HFF-Myc (cell line): Measurements from ENCODE around the gene BICDL1.

Source experiments
- DNase-seq: peaks from one replicate; pipeline ENCODE4 v3.0.0-alpha.2; 2011; ENCODE audit warnings: low read depth; ENCODE audit errors: extremely low read depth
- H3K4me3 ChIP-seq: replicated peaks from 2 replicates; pipeline ENCODE4 v1.5.1; 2011; ENCODE audit warnings: low read depth, mild to moderate bottlenecking, control low read depth, low read length
- TF ChIP-seq, protein P1 (sequence below): IDR thresholded peaks from 2 replicates; pipeline ENCODE4 v1.5.1; 2012; ENCODE audit warnings: mild to moderate bottlenecking, low read depth, low read length, control low read depth; ENCODE audit errors: missing control alignments

Gene BICDL1, protein sequence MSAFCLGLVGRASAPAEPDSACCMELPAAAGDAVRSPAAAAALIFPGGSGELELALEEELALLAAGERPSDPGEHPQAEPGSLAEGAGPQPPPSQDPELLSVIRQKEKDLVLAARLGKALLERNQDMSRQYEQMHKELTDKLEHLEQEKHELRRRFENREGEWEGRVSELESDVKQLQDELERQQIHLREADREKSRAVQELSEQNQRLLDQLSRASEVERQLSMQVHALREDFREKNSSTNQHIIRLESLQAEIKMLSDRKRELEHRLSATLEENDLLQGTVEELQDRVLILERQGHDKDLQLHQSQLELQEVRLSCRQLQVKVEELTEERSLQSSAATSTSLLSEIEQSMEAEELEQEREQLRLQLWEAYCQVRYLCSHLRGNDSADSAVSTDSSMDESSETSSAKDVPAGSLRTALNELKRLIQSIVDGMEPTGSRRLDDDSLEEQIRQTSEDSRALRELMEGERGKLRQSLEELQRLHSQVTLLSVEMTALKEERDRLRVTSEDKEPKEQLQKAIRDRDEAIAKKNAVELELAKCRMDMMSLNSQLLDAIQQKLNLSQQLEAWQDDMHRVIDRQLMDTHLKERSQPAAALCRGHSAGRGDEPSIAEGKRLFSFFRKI

DNA sequence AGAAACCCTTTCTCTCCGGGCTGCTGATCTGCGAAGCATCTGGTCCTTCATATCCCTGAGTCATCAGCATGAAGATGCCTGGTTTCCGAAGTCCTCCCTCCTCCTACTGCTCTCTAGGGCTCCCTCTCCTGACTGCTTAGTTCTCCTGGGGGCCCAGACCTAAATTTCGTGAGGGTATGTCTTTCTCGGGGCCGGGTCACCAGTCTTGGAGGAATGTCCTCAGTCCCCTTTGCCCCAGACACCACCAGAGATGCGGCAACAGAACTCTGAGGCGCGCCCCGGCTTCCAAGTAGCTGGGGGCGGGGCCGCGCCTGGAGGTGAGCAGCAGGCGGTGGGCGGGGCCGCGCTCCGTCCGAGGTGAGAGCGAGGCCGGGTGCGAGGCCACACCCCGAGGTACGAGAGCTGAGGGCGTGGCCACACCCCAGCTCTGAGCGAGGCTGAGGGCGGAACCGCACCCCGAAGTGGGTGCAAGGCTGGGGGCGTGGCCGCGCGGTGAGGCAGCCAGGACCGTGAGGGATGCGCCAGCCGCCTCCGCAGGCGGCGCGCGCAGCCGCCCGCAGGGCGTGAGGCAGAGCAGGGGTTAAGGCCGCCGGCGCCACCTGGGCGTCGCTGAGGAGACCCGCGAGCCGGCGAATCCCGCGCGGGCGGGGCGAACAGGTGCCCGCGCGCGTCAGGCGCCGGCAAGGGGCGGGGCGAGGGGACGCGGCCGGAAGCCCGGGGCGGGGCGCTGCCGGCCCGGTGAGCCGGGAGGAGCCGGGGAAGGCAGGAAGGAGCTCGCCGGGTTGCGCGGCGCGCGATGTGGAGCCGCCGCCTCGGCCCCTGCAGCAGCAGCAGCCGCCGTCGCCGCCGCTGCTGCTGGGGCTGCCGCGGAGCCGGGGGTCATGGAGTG lies at the start of gene BICDL1:
TSS of gene BICDL1 (plus strand) at position 765 of the 889 bp plus-strand sequence. CDS start 633 bp downstream, outside the sequence.
- peak; percentile 31 for DNase-seq
- TF ChIP-seq, protein P1, sequence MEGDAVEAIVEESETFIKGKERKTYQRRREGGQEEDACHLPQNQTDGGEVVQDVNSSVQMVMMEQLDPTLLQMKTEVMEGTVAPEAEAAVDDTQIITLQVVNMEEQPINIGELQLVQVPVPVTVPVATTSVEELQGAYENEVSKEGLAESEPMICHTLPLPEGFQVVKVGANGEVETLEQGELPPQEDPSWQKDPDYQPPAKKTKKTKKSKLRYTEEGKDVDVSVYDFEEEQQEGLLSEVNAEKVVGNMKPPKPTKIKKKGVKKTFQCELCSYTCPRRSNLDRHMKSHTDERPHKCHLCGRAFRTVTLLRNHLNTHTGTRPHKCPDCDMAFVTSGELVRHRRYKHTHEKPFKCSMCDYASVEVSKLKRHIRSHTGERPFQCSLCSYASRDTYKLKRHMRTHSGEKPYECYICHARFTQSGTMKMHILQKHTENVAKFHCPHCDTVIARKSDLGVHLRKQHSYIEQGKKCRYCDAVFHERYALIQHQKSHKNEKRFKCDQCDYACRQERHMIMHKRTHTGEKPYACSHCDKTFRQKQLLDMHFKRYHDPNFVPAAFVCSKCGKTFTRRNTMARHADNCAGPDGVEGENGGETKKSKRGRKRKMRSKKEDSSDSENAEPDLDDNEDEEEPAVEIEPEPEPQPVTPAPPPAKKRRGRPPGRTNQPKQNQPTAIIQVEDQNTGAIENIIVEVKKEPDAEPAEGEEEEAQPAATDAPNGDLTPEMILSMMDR, result peak; percentile 42
- peak within 1 kb of the TSS; percentile 41 for H3K4me3 ChIP-seq

- TF ChIP-seq, protein P1, result no peak
- H3K4me3 ChIP-seq, result no peak overlapping the region
- DNase-seq, result peak; percentile 36
Measured at GRCh38 chr12:119940897-119941296, 48.1 kb upstream of the BICDL1 start.

DNA sequence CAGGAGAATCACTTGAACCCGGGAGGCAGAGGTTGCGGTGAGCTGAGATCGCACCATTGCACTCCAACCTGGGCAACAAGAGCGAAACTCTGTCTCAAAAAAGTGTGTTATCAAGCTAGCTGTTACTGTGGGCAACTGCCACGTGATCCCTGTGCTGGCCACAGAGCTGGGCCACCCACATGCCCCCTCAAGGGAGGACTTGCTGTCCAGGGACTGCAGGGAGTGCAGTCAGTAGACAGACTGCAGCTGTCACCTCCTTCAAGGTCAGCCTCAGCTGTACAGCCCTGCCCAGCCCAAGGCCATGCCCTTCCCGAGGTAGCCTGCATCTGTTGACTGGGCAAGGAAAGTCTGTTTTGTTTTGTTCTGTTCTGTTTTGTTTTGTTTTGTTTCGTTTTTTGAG lies 46.6 kb upstream of the BICDL1 start:
- H3K4me3 ChIP-seq, result no peak overlapping the region
- no peak for DNase-seq
- TF ChIP-seq, protein P1, result no peak

- DNase-seq, result no peak
- no peak overlapping the region for H3K4me3 ChIP-seq
- TF ChIP-seq, protein P1, result no peak
Measured at GRCh38 chr12:119946213-119946612, 42.8 kb upstream of the BICDL1 start.

DNA sequence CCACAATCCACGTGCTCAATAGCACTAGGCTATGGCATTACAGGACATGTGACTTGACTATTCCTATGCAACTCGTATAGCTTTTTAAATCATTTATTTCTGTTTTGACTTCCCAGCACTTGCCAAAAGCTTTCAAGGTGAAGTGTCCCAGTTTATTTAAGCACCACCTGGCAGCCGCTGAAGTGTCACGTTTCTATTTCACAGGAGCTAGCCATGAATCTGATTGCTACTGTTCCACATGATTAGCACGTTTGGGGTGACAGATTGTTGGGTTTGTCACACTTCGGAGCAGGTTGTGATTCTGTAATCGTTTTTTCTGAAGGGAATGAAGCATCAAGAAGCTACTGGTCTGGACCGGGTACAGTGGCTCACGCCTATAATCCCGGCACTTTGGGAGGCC lies 39.9 kb upstream of the BICDL1 start:
- DNase-seq, result no peak
- no peak overlapping the region for H3K4me3 ChIP-seq
- TF ChIP-seq, protein P1, result no peak

DNA sequence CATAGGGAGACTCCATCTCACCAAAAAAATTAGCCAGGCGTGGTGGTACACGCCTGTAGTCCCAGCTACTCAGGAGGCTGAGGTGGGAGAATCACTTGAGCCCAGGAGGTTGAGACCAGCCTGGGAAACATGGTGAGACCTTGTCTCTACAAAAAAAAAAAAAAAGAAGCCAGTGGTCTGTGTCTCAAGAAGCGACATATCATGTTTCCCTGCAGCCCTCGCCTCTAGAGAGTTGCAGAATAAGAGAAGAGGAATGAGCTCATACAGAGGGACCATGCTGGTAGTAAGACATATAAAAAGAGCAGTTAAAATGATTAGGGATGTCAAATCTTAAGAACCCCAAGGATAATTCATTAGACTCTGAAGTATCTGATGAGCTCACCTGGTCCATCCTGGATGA lies 39.4 kb upstream of the BICDL1 start:
- no peak for DNase-seq
- TF ChIP-seq, protein P1, result no peak
- H3K4me3 ChIP-seq, result no peak overlapping the region
